GM12878 (cell line): ENCODE results near the gene PIK3R5. TPM values are rescaled to one million over a fixed set of nuclear protein-coding genes. Genes with fewer than 3 reads are reported as not detected.

ENCODE experiments used
- ATAC-seq: fragments of 200-7000 bp; cut with Tn5 transposase; 3 replicates; pipeline ENCODE4 v1.9.1; 2020; ENCODE audit warnings: mild to moderate bottlenecking, moderate library complexity
- BruUV-seq: library from RNA; stranded (reverse); fragments of 400-500 nt; replicated peaks from 2 replicates; lab custom pipeline; 2021; lab: Mats Ljungman, UMichigan
- CTCF ChIA-PET: fragments of 300-600 bp; sonication (Branson Sonifier 250); formaldehyde crosslinking; extraction: SDS; loops from one replicate; lab custom pipeline; 2021; ENCODE audit warnings: inconsistent platforms; lab: Yijun Ruan, JAX
- POLR2A ChIA-PET: fragments of 350-600 bp; formaldehyde crosslinking; extraction: SDS; loops from one replicate; lab custom pipeline; 2021; ENCODE audit warnings: inconsistent platforms; lab: Charles Lee
- RAD21 ChIA-PET: fragments of 300-600 bp; sonication (Branson Sonifier 250); formaldehyde crosslinking; loops from one replicate; lab custom pipeline; 2023; ENCODE audit warnings: antibody characterized with exemption; ENCODE audit not compliant: unreplicated experiment; lab: Charles Lee
- SMC1A ChIA-PET: fragments of 300-600 bp; sonication (Branson Sonifier 250); formaldehyde crosslinking; loops from one replicate; lab custom pipeline; 2023; ENCODE audit not compliant: unreplicated experiment, uncharacterized antibody; lab: Charles Lee
- DNase-seq: peaks from one replicate; pipeline ENCODE4 v3.0.0-alpha.2; 2011; ENCODE audit warnings: low read depth, low spot score
- FAIRE-seq: peaks from 3 replicates; lab custom pipeline; 2011; peaks lifted over from hg19 to GRCh38; lab: Jason Lieb, UNC
- H2AFZ ChIP-seq: 2 replicates; pipeline ENCODE4 v1.6.0; 2011; ENCODE audit warnings: low read depth, low read length, control low read depth; ENCODE audit not compliant: control insufficient read depth
- H3K27ac ChIP-seq: 2 replicates; pipeline ENCODE4 v1.5.1; 2011; ENCODE audit warnings: control low read depth; ENCODE audit not compliant: control insufficient read depth, insufficient read depth
- H3K27me3 ChIP-seq, 2 experiments: replicated peaks in 1 of 2; 2 replicates each; pipeline versions ENCODE4 v1.6.0 to v1.6.1; 2011; ENCODE audit warnings: low read length in 1 of 2; ENCODE audit not compliant: control insufficient read depth in 2 of 2, insufficient read depth in 2 of 2
- H3K36me3 ChIP-seq, 2 experiments: 2 replicates each; pipeline ENCODE4 v1.5.1; 2011; ENCODE audit warnings: low read length in 1 of 2; ENCODE audit not compliant: control insufficient read depth in 2 of 2, insufficient read depth in 2 of 2
- H3K4me1 ChIP-seq: 2 replicates; pipeline ENCODE4 v1.6.1; 2011; ENCODE audit warnings: mild to moderate bottlenecking, low read length, moderate library complexity, mixed read lengths; ENCODE audit not compliant: control insufficient read depth, insufficient read depth
- H3K4me2 ChIP-seq: 2 replicates; pipeline ENCODE4 v1.6.0; 2011; ENCODE audit warnings: control low read depth; ENCODE audit not compliant: control insufficient read depth, insufficient read depth
- H3K4me3 ChIP-seq: fragments of 200-600 bp; sonication (generic); 2 replicates; pipeline ENCODE4 v1.5.1; 2016
- H3K79me2 ChIP-seq: 2 replicates; pipeline ENCODE4 v1.6.0; 2011; ENCODE audit warnings: low read length; ENCODE audit not compliant: control insufficient read depth, insufficient read depth
- H3K9ac ChIP-seq: 2 replicates; pipeline ENCODE4 v1.8.0; 2011; ENCODE audit warnings: low read length, control low read depth, mixed read lengths; ENCODE audit not compliant: control insufficient read depth, insufficient read depth
- H3K9me3 ChIP-seq: replicated peaks from 3 replicates; pipeline ENCODE4 v1.5.1; 2011; ENCODE audit warnings: mild to moderate bottlenecking, low read length; ENCODE audit not compliant: control insufficient read depth, insufficient read depth
- H4K20me1 ChIP-seq: 2 replicates; pipeline ENCODE4 v1.6.0; 2011; ENCODE audit not compliant: control insufficient read depth, insufficient read depth
- DPF2 ChIP-seq: fragments of 450-650 bp; IDR thresholded peaks from 2 replicates; pipeline ENCODE4 v1.6.1; 2017; ENCODE audit warnings: mild to moderate bottlenecking
- HDAC2 ChIP-seq: fragments of 200-600 bp; sonication (generic); IDR thresholded peaks from 2 replicates; pipeline ENCODE4 v1.6.1; 2017
- MEF2A ChIP-seq: IDR thresholded peaks from 2 replicates; pipeline ENCODE4 v1.6.1; 2011; ENCODE audit warnings: low read depth, mild to moderate bottlenecking, low read length, moderate library complexity; ENCODE audit not compliant: insufficient read depth
- MXI1 ChIP-seq: fragments of 150-350 bp; IDR thresholded peaks from 2 replicates; pipeline ENCODE4 v1.6.1; 2011; ENCODE audit warnings: low read depth, mild to moderate bottlenecking, inconsistent platforms, low read length, improper control_type of control experiment
- POLR2AphosphoS2 ChIP-seq: IDR thresholded peaks from 2 replicates; pipeline ENCODE4 v1.6.1; 2011; ENCODE audit warnings: low read depth, mild to moderate bottlenecking, low read length, improper control_type of control experiment, moderate library complexity
- REST ChIP-seq: IDR thresholded peaks from 2 replicates; pipeline ENCODE4 v1.6.1; 2012; ENCODE audit warnings: mild to moderate bottlenecking, low read depth, low read length
- SIN3A ChIP-seq: IDR thresholded peaks from 2 replicates; pipeline ENCODE4 v1.6.1; 2012; ENCODE audit warnings: low read depth, low read length, improper control_type of control experiment
- SMAD5 ChIP-seq: IDR thresholded peaks from 2 replicates; pipeline ENCODE4 v1.6.1; 2016; ENCODE audit warnings: antibody characterized with exemption, low read depth
- SMC3 ChIP-seq: IDR thresholded peaks from 2 replicates; pipeline ENCODE4 v1.6.1; 2011; ENCODE audit warnings: low read length, improper control_type of control experiment, borderline replicate concordance
- TBL1XR1 ChIP-seq: IDR thresholded peaks from 2 replicates; pipeline ENCODE4 v1.6.1; 2012; ENCODE audit warnings: low read depth, low read length, improper control_type of control experiment
- ZBTB33 ChIP-seq: fragments of 450-650 bp; IDR thresholded peaks from 2 replicates; pipeline ENCODE4 v1.6.1; 2017; ENCODE audit warnings: mild to moderate bottlenecking
- ZNF274 ChIP-seq: IDR thresholded peaks from one replicate; pipeline ENCODE4 v1.8.0; 2011; ENCODE audit not compliant: insufficient read length, insufficient read depth
- ZNF384 ChIP-seq: IDR thresholded peaks from 2 replicates; pipeline ENCODE4 v1.6.1; 2012; ENCODE audit warnings: low read depth, mild to moderate bottlenecking, low read length, improper control_type of control experiment, borderline replicate concordance
- WGBS: methylation state at CpG from one replicate; pipeline ENCODE4 v1.1.6; 2016; ENCODE audit warnings: low lambda C conversion rate; ENCODE audit not compliant: insufficient replicate concordance, insufficient coverage; ENCODE audit errors: missing lambda C conversion rate; 5-methylcytosine and 5-hydroxymethylcytosine counted together
- in situ Hi-C: fragments of 300-500 bp; cut with MboI; formaldehyde crosslinking; loops from 9 replicates; pipeline ENCODE4 v1.14.3; 2018; ENCODE audit warnings: mixed read lengths
- intact Hi-C: fragments of 100-400 bp; cut with micrococcal nuclease; formaldehyde crosslinking; loops from one replicate; pipeline ENCODE4 v1.14.2; 2022; ENCODE audit not compliant: unreplicated experiment
- polyA plus RNA-seq, 11 experiments: library from polyadenylated mRNA; depleted of rRNA in 4 of 11; unstranded in 6 of 11; stranded (reverse) in 5 of 11; fragments of >200 nt; fragmentation: Nextera tagmentation in 4 of 11; fragmentation: Illumina TruSeq in 1 of 11; extraction: Ambion mirVana in 4 of 11; extraction: Trizol in 1 of 11; gene quantifications; 1 replicate in 1 of 11; 2 replicates in 10 of 11; pipeline versions ENCODE4 v1.2.1 to v1.2.3, GENCODE V29; 2011 to 2016; ENCODE audit warnings: inconsistent platforms in 2 of 11, missing spikeins in 2 of 11, low read depth in 1 of 11
- total RNA-seq, 4 experiments: library from RNA; depleted of rRNA in 3 of 4; stranded (reverse); fragments of >200 nt in 3 of 4; fragmentation: Illumina TruSeq in 1 of 4; extraction: Trizol in 1 of 4; gene quantifications; 2 replicates each; pipeline versions ENCODE4 v1.2.1 to v1.2.3, GENCODE V29; 2013 to 2021
- TF ChIP-seq, protein P1 (sequence below): IDR thresholded peaks from 2 replicates; pipeline ENCODE4 v1.6.1; 2011; ENCODE audit warnings: low read depth, low read length, improper control_type of control experiment, borderline replicate concordance
- TF ChIP-seq, protein P2 (sequence below), 3 experiments: IDR thresholded peaks in 2 of 3; conservative IDR thresholded peaks in 1 of 3; 2 replicates each; pipeline ENCODE4 v1.5.1; 2011; ENCODE audit warnings: low read depth in 3 of 3, low read length in 3 of 3, mild to moderate bottlenecking in 3 of 3, control low read depth in 2 of 3, moderate library complexity in 2 of 3, inconsistent platforms in 1 of 3, mixed read lengths in 1 of 3; ENCODE audit not compliant: control insufficient read depth in 2 of 3, insufficient read depth in 1 of 3; ENCODE audit errors: extremely low read depth in 1 of 3

The PIK3R5 gene
- total and polyA plus RNA-seq, 10 of the 15 experiments (the other 5 are each of a cell fraction or from before 2014, with no cell fraction given) = 9.5 to 50.8 (median 35.5) TPM

- Histone ChIP-seq H3K79me2 (peaks cover 68% of the 10 kb centered on the region), H3K4me1 (peaks cover 45% of the 10 kb centered on the region), H3K27ac (peak overlapping the region; percentile 94), H4K20me1 (no peaks in the 10 kb centered on the region), H3K36me3 (peaks cover 17 to 19% of the 10 kb centered on the region in 2 experiments; a peak in 3 of 4 replicates), H3K9me3 (peaks cover 6% of the 10 kb centered on the region; the same call in 2 of the 3 replicates), H2AFZ (no peak overlapping the region), H3K4me2 (peak overlapping the region; percentile 86), H3K4me3 (peak overlapping the region; percentile 15; the same call in 1 of the 2 replicates), H3K27me3 (no peaks in the 10 kb centered on the region), H3K9ac (peak overlapping the region; percentile 67)
- ChIA-PET SMC1A (interaction anchor here (1.1 to 19.3 kb wide), 7 partner anchors 15 to 49 kb away, joined by 3 to 345 read pairs (median 6); partner anchors contain the start of gene PIK3R5), RAD21 (interaction anchor here (0.6 to 7.9 kb wide), 8 partner anchors 9 to 83 kb away, joined by 3 to 122 read pairs (median 8); no protein-coding TSS in a partner anchor), POLR2A (interaction anchor here (1.1 to 4.7 kb wide), 7 partner anchors 10 to 41 kb away, joined by 3 to 73 read pairs (median 25); no protein-coding TSS in a partner anchor), CTCF (interaction anchor here (1.1 to 4.9 kb wide), 9 partner anchors 10 to 156 kb away, joined by 3 to 35 read pairs (median 5); no protein-coding TSS in a partner anchor)
- ATAC-seq = peak; percentile 68
- no peak for FAIRE-seq
- intact Hi-C loops (loop anchor here (2.0 kb wide), 1 partner anchor 15 kb away; no protein-coding TSS in a partner anchor), in situ Hi-C loops (no loop called here)
- no TSS peak for BruUV-seq
- no peak for DNase-seq
- under 1% methylated on average over 14 of the region's 14 CpGs for WGBS
- TF ChIP-seq ZBTB33 (no peak), MXI1 (no peak), TBL1XR1 (peak; percentile 81; the same call in 1 of the 2 replicates), HDAC2 (no peak), ZNF384 (no peak), POLR2AphosphoS2 (no peak), MEF2A (no peak), SMAD5 (no peak), SMC3 (no peak; the same call in 1 of the 2 replicates), ZNF274 (no peak), REST (no peak), SIN3A (no peak), DPF2 (peak; percentile 92)
- TF ChIP-seq, protein P1, sequence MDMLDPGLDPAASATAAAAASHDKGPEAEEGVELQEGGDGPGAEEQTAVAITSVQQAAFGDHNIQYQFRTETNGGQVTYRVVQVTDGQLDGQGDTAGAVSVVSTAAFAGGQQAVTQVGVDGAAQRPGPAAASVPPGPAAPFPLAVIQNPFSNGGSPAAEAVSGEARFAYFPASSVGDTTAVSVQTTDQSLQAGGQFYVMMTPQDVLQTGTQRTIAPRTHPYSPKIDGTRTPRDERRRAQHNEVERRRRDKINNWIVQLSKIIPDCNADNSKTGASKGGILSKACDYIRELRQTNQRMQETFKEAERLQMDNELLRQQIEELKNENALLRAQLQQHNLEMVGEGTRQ = no peak
- TF ChIP-seq, protein P2, sequence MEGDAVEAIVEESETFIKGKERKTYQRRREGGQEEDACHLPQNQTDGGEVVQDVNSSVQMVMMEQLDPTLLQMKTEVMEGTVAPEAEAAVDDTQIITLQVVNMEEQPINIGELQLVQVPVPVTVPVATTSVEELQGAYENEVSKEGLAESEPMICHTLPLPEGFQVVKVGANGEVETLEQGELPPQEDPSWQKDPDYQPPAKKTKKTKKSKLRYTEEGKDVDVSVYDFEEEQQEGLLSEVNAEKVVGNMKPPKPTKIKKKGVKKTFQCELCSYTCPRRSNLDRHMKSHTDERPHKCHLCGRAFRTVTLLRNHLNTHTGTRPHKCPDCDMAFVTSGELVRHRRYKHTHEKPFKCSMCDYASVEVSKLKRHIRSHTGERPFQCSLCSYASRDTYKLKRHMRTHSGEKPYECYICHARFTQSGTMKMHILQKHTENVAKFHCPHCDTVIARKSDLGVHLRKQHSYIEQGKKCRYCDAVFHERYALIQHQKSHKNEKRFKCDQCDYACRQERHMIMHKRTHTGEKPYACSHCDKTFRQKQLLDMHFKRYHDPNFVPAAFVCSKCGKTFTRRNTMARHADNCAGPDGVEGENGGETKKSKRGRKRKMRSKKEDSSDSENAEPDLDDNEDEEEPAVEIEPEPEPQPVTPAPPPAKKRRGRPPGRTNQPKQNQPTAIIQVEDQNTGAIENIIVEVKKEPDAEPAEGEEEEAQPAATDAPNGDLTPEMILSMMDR (IDR thresholded peaks at IDR 0.05 in 2 of 3, conservative IDR thresholded peaks at IDR 0.05 in 1 of 3; ENCODE audit: control insufficient read depth in 2 of 3, extremely low read depth in 1 of 3, insufficient read depth in 1 of 3, low read depth in 3 of 3, low read length in 3 of 3) = no peak
Measured at GRCh38 chr17:8941520-8941919, 24.0 kb downstream of the PIK3R5 start.
